ENCODE measurements around the gene POLK.
"Not testable (repeated sequence)": the region's sequence is repeated elsewhere in the genome, so short reads cannot be mapped to it uniquely, and the experiment has no call there.

The POLK gene

DNA sequence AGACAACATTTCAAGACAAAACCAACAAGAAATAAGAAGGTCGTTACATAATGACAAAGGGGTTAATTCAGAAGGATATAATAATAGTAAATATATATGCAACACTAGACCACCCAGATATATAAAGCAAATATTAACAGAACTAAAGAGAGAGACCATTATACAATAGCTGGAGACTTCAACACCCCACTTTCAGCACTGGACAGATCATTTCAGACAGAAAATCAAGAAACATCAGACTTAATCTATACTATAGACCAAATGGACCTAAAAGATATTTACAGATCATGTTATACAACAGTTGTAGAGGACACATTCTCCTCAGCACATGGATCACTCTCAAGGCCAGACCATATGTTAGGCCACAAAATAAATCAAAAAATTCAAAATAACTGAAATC lies 27.1 kb upstream of the POLK start:
- H4K20me1 ChIP-seq (ENCODE audit: insufficient read depth): no peaks in the 10 kb centered on the region
- no peaks in the 10 kb centered on the region for H3K36me3 ChIP-seq (ENCODE audit: insufficient read depth)
- no peak overlapping the region for H3K4me3 ChIP-seq (IDR thresholded peaks at IDR 0.05; ENCODE audit: insufficient read depth, low read depth, low read length)
- peaks cover 24% of the 10 kb centered on the region; the same call in 1 of the 2 replicates for H3K79me2 ChIP-seq (ENCODE audit: insufficient read depth, low read depth)
- TF ChIP-seq, protein P1, sequence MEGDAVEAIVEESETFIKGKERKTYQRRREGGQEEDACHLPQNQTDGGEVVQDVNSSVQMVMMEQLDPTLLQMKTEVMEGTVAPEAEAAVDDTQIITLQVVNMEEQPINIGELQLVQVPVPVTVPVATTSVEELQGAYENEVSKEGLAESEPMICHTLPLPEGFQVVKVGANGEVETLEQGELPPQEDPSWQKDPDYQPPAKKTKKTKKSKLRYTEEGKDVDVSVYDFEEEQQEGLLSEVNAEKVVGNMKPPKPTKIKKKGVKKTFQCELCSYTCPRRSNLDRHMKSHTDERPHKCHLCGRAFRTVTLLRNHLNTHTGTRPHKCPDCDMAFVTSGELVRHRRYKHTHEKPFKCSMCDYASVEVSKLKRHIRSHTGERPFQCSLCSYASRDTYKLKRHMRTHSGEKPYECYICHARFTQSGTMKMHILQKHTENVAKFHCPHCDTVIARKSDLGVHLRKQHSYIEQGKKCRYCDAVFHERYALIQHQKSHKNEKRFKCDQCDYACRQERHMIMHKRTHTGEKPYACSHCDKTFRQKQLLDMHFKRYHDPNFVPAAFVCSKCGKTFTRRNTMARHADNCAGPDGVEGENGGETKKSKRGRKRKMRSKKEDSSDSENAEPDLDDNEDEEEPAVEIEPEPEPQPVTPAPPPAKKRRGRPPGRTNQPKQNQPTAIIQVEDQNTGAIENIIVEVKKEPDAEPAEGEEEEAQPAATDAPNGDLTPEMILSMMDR (conservative IDR thresholded peaks at IDR 0.05; ENCODE audit: low read depth, low read length): no peak
- H3K27ac ChIP-seq: no peak overlapping the region
- H3K9ac ChIP-seq: no peak overlapping the region
- no peak overlapping the region for H3K4me2 ChIP-seq
- no peaks in the 10 kb centered on the region for H3K27me3 ChIP-seq (ENCODE audit: insufficient read depth, low read depth)
- H3K4me1 ChIP-seq (ENCODE audit: low read depth, poor library complexity, severe bottlenecking): no peaks in the 10 kb centered on the region
- no peak overlapping the region for H2AFZ ChIP-seq (ENCODE audit: low read depth)

DNA sequence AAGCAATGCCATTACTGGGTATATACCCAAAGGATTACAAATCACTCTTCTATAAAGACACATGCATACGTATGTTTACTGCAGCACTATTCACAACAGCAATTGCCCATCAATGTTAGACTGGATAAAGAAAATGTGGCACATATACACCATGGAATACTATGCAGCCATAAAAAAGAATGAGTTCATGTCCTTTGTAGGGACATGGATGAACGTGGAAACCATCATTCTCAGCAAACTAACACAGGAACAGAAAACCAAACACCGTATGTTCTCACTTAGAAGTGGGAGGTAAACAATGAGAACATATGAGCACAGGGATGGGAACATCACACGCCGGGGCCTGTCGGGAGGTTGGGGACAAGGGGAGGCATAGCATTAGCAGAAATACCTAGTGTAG lies 21.8 kb upstream of the POLK start:
- H4K20me1 ChIP-seq (ENCODE audit: insufficient read depth); H3K27me3 ChIP-seq (ENCODE audit: insufficient read depth, low read depth); H2AFZ ChIP-seq (ENCODE audit: low read depth); H3K27ac ChIP-seq; H3K9ac ChIP-seq; H3K36me3 ChIP-seq (ENCODE audit: insufficient read depth); H3K79me2 ChIP-seq (ENCODE audit: insufficient read depth, low read depth); H3K4me1 ChIP-seq (ENCODE audit: low read depth, poor library complexity, severe bottlenecking); H3K4me3 ChIP-seq (IDR thresholded peaks at IDR 0.05; ENCODE audit: insufficient read depth, low read depth, low read length); H3K4me2 ChIP-seq: not testable (repeated sequence)

- Histone ChIP-seq H2AFZ (ENCODE audit: low read depth) (no peak overlapping the region), H3K4me2 (no peak overlapping the region), H3K4me3 (IDR thresholded peaks at IDR 0.05; ENCODE audit: insufficient read depth, low read depth, low read length) (no peak overlapping the region), H3K4me1 (ENCODE audit: low read depth, poor library complexity, severe bottlenecking) (no peaks in the 10 kb centered on the region), H4K20me1 (ENCODE audit: insufficient read depth) (no peaks in the 10 kb centered on the region), H3K36me3 (ENCODE audit: insufficient read depth) (no peaks in the 10 kb centered on the region), H3K9ac (no peak overlapping the region), H3K27me3 (ENCODE audit: insufficient read depth, low read depth) (no peaks in the 10 kb centered on the region), H3K79me2 (ENCODE audit: insufficient read depth, low read depth) (no peaks in the 10 kb centered on the region), H3K27ac (no peak overlapping the region)
- TF ChIP-seq, protein P1 (conservative IDR thresholded peaks at IDR 0.05; ENCODE audit: low read depth, low read length): no peak
Measured at GRCh38 chr5:75491621-75492020, 20.1 kb upstream of the POLK start.

- Histone ChIP-seq H3K79me2 (ENCODE audit: insufficient read depth, low read depth) (no peaks in the 10 kb centered on the region), H4K20me1 (ENCODE audit: insufficient read depth) (no peaks in the 10 kb centered on the region), H3K4me2 (no peak overlapping the region), H3K36me3 (ENCODE audit: insufficient read depth) (no peaks in the 10 kb centered on the region), H3K27ac (no peak overlapping the region), H3K4me3 (IDR thresholded peaks at IDR 0.05; ENCODE audit: insufficient read depth, low read depth, low read length) (no peak overlapping the region), H3K27me3 (ENCODE audit: insufficient read depth, low read depth) (no peaks in the 10 kb centered on the region), H3K9ac (no peak overlapping the region), H3K4me1 (ENCODE audit: low read depth, poor library complexity, severe bottlenecking) (no peaks in the 10 kb centered on the region), H2AFZ (ENCODE audit: low read depth) (no peak overlapping the region)
- TF ChIP-seq, protein P1 (conservative IDR thresholded peaks at IDR 0.05; ENCODE audit: low read depth, low read length): no peak
Measured at GRCh38 chr5:75496026-75496425, 15.7 kb upstream of the POLK start.

GRCh38 chr5:75498208-75498777 lies 13.4 kb upstream of the POLK start:
- TF ChIP-seq, protein P1 (conservative IDR thresholded peaks at IDR 0.05; ENCODE audit: low read depth, low read length): no peak
- H3K4me2 ChIP-seq: no peak overlapping the region
- no peak overlapping the region for H3K9ac ChIP-seq
- no peaks in the 10 kb centered on the region for H3K36me3 ChIP-seq (ENCODE audit: insufficient read depth)
- no peak overlapping the region for H3K4me3 ChIP-seq (IDR thresholded peaks at IDR 0.05; ENCODE audit: insufficient read depth, low read depth, low read length)
- no peak overlapping the region for H2AFZ ChIP-seq (ENCODE audit: low read depth)
- H4K20me1 ChIP-seq (ENCODE audit: insufficient read depth): no peaks in the 10 kb centered on the region
- H3K79me2 ChIP-seq (ENCODE audit: insufficient read depth, low read depth): no peaks in the 10 kb centered on the region
- H3K4me1 ChIP-seq (ENCODE audit: low read depth, poor library complexity, severe bottlenecking): no peaks in the 10 kb centered on the region
- H3K27ac ChIP-seq: no peak overlapping the region
- no peaks in the 10 kb centered on the region for H3K27me3 ChIP-seq (ENCODE audit: insufficient read depth, low read depth)

DNA sequence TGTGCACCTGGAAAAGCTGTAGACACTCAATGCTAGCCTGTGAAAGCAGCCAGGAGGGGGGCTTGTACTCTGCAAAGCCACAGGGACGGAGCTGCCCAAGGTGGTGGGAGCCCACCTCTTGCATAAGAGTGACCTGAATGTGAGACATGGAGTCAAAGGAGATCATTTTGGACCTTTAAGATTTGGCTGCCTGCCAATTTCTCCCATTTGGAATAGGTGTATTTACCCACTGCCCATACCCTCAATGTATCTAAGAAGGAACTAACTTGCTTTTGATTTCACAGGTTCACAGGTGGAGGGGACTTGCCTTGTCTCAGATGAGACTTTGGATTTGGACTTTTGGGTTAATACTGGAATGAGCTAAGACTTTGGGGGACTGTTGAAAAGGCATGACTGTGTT lies 12.8 kb upstream of the POLK start:
- H3K4me1 ChIP-seq (ENCODE audit: low read depth, poor library complexity, severe bottlenecking); H3K4me2 ChIP-seq; H3K36me3 ChIP-seq (ENCODE audit: insufficient read depth); H3K4me3 ChIP-seq (IDR thresholded peaks at IDR 0.05; ENCODE audit: insufficient read depth, low read depth, low read length); H3K9ac ChIP-seq; H3K27me3 ChIP-seq (ENCODE audit: insufficient read depth, low read depth); H4K20me1 ChIP-seq (ENCODE audit: insufficient read depth); H2AFZ ChIP-seq (ENCODE audit: low read depth); H3K79me2 ChIP-seq (ENCODE audit: insufficient read depth, low read depth); H3K27ac ChIP-seq: not testable (repeated sequence)

DNA sequence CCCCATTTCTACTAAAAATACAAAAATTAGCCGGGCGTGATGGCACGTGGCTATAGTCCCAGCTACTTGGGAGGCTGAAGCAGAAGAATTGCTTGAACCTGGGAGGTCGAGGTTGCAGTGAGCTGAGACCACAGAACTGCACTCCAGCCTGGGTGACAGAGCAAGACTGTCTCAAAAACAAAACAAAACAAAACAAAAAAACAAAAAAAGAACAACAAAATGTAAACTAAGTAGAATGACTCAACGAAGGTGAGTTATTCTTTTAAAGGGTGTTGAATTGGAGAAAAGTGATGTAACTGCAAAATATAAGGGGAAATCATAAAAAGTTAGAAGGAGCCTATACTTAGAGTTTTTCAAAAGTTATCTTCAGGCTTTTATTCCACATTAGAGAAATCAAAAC lies 6.6 kb upstream of the POLK start:
- H3K27me3 ChIP-seq (ENCODE audit: insufficient read depth, low read depth); H2AFZ ChIP-seq (ENCODE audit: low read depth); H3K4me3 ChIP-seq (IDR thresholded peaks at IDR 0.05; ENCODE audit: insufficient read depth, low read depth, low read length); H3K27ac ChIP-seq; H4K20me1 ChIP-seq (ENCODE audit: insufficient read depth); H3K4me2 ChIP-seq; H3K36me3 ChIP-seq (ENCODE audit: insufficient read depth); H3K9ac ChIP-seq: not testable (repeated sequence)
- Histone ChIP-seq H3K4me1 (ENCODE audit: low read depth, poor library complexity, severe bottlenecking) (peaks cover 16% of the 10 kb centered on the region), H3K79me2 (ENCODE audit: insufficient read depth, low read depth) (peaks cover 43% of the 10 kb centered on the region; the same call in 1 of the 2 replicates)

All from KMS-11 (cell line).